GM18951 (cell line): Measurements from ENCODE around the gene HACD2.

Experiments
- POLR2A ChIP-seq: IDR thresholded peaks from 4 replicates; pipeline ENCODE4 v1.6.1; 2011; ENCODE audit warnings: mild to moderate bottlenecking; ENCODE audit not compliant: insufficient read length, insufficient read depth; ENCODE audit errors: extremely low read depth
- in situ Hi-C: fragments of 300-500 bp; cut with MboI; formaldehyde crosslinking; loops from one replicate; pipeline ENCODE4 v1.12.0; 2022; ENCODE audit warnings: low sequenced_read_pairs, mixed read lengths, inconsistent platforms; ENCODE audit not compliant: unreplicated experiment

HACD2 gene

GRCh38 chr3:123597561-123597960 lies 12.7 kb upstream of the HACD2 start:
- in situ Hi-C loops = no loop called here

GRCh38 chr3:123595396-123596180 lies 10.7 kb upstream of the HACD2 start:
- no peak for TF ChIP-seq POLR2A
- in situ Hi-C loops = no loop called here

More at GRCh38 chr3:123597561-123597960, 12.7 kb upstream of the HACD2 start:
- no peak for TF ChIP-seq POLR2A

DNA sequence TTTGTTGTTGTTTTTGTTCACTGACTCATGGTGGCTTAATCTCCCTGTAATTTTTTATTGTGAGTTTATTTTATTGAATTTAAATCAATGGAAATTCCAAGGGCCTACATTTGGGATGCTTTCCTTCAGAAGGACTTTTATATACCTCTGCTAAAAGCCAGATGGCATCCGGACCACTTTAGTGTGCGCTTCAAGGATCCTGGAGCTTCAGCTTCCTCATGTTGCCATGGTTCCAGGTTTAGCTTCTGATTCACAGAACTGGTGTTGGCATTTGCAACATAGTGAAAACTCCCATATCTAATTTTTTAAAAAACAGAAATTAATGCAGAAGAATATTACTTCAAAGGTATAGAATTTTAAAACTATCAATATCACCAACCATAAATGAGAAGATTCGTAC lies 8.5 kb upstream of the HACD2 start:
- in situ Hi-C loops = no loop called here
- TF ChIP-seq POLR2A = no peak

DNA sequence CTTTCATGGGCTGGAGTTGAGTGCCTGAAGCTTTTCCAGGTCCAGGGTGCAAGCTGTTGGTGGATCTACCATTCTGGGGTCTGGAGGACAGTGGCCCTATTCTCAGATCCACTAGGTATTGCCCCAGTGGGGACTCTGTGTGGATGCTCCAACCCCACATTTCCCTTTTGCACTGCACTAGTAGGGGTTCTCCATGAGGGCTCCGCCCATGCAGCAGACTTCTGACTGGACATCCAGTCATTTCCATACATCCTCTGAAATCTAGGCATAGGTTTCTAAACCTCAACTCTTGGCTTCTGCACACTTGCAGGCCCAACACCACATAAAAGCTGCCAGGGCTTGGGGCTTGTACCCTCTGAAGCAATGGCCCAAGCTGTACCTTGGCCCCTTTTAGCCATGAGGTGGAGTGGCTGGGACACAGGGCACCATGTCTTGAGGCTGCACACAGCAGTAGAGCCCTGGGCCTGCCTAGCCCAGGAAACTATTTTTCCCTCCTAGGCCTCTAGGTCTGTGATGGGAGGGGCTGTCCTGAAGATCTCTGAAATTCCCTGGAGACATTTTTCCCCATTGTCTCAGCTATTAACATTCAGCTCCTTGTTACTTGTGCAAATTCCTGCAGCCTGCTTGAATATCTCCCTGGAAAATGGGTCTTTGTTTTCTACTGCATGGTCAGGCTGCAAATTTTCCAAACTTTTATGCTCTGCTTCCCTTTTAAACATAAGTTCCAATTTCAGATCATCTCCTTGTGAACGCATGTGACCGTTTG lies 6.0 kb upstream of the HACD2 start:
- no peak for TF ChIP-seq POLR2A
- in situ Hi-C loops = no loop called here

- in situ Hi-C loops = no loop called here
- no peak for TF ChIP-seq POLR2A
These were observed 2.5 kb upstream of the HACD2 start for GRCh38 chr3:123587401-123587800.

GRCh38 chr3:123586968-123587367 lies 2.1 kb upstream of the HACD2 start:
- in situ Hi-C loops = no loop called here
- no peak for TF ChIP-seq POLR2A

GRCh38 chr3:123586131-123586530 lies 1.3 kb upstream of the HACD2 start:
- in situ Hi-C loops = no loop called here
- TF ChIP-seq POLR2A = no peak

- in situ Hi-C loops = no loop called here
- TF ChIP-seq POLR2A = no peak
These were observed 417 bp downstream of the HACD2 start for GRCh38 chr3:123584284-123584987.

DNA sequence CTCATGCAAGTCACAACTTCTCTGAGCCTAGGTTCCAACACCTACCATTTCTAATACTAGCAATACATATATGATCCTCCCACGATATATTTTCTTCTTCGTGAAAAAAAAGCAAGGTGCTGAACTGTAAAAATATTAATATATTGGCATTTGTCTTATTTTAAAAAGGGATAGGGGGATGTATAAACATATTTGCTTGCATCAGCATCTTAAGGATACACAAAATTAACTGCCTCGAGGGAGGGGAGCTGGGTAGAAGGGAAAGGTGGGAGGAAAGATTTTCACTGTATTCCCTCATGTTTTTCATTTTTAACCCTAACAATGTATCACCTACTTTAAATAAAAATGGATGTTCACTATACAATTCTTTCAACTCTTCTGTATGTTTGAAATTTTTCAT lies 1.3 kb downstream of the HACD2 start:
- TF ChIP-seq POLR2A = no peak
- in situ Hi-C loops = no loop called here

GRCh38 chr3:123582315-123582714 lies 2.5 kb downstream of the HACD2 start:
- TF ChIP-seq POLR2A = no peak
- in situ Hi-C loops = no loop called here

DNA sequence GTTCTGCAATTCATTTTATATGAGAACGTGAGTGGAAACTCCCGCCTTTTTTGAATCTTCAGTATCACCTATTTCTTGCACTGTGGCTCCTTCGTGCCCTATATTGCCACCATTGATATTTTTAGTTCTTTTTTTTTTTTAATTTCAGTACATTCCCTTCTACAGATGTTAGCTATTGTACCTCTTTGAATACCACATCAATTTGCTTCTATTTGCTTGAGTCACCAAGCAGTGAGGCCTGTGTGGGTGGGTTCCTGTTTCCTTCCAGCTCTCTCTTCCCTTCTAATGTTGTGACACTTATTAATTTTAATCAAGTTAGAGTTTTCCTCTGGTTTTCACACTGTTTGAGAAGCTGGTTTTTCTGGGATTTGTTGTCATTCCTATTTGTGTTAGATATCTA lies 8.7 kb downstream of the HACD2 start:
- in situ Hi-C loops = no loop called here

DNA sequence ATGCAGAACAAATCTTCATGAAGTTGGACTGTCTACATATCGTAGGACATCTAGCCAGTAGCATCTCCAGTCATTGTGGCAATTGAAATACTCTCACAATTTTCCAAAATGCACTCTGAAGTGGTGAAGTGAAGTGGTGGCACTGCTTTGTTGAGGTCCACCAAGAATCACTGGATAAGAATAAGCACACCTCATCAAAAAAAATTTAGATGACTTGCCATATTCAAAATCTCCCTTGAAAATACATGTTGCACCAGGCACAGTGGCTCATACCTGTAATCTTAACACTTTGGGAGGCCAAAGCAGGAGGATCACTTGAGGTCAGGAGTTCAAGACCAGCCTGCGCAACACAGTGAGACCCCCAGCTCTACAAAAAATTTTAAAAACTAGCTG lies 12.9 kb downstream of the HACD2 start:
- in situ Hi-C loops = no loop called here
- TF ChIP-seq POLR2A = no peak

More for the DNA sequence above, 8.7 kb downstream of the HACD2 start:
- no peak for TF ChIP-seq POLR2A

GRCh38 chr3:123571264-123571972 lies 13.4 kb downstream of the HACD2 start:
- in situ Hi-C loops = no loop called here
- TF ChIP-seq POLR2A = no peak
